Stimulated activated naive CD8-positive, alpha-beta T cell treated with anti-CD3 and anti-CD28 coated beads, Interleukin-15, amount 100 ng/mL, for 72 hours (primary cell): Measurements from ENCODE around the gene TMEM116.
"Not testable (repeated sequence)": the region's sequence is repeated elsewhere in the genome, so short reads cannot be mapped to it uniquely, and the experiment has no call there.

Experiments used
- ATAC-seq: fragments of 150-1000 bp; cut with Tn5 transposase; 2 replicates; pipeline ENCODE4 v1.10.0; 2021; ENCODE audit warnings: mild to moderate bottlenecking, moderate library complexity
- DNase-seq, 2 donors: peaks; one replicate each; pipeline ENCODE4 v3.0.0; 2021 to 2022
- H3K27ac Mint-ChIP-seq, 2 donors: one replicate each; pipeline ENCODE4 v1.8.0; 2022; ENCODE audit warnings: mild to moderate bottlenecking in 2 of 2, mixed read lengths in 2 of 2, moderate library complexity in 2 of 2
- H3K27me3 Mint-ChIP-seq: one replicate; pipeline ENCODE4 v1.8.0; 2022; ENCODE audit warnings: mixed read lengths
- H3K4me1 Mint-ChIP-seq: one replicate; pipeline ENCODE4 v1.8.0; 2022; ENCODE audit warnings: mild to moderate bottlenecking, mixed read lengths
- H3K4me3 Mint-ChIP-seq, 2 donors: one replicate each; pipeline ENCODE4 v1.8.0; 2022; ENCODE audit warnings: mild to moderate bottlenecking in 2 of 2, mixed read lengths in 2 of 2, moderate library complexity in 1 of 2
- H3K9me3 Mint-ChIP-seq, 2 donors: one replicate each; pipeline ENCODE4 v1.8.0; 2022; ENCODE audit warnings: mixed read lengths in 2 of 2

TMEM116 gene

GRCh38 chr12:112017041-112017440 is 4.1 kb upstream of the TMEM116 start:
- peaks cover 48% of the 10 kb centered on the region for H3K4me1 Mint-ChIP-seq
- DNase-seq = no peak
- ATAC-seq = no peak
- no peak overlapping the region for H3K4me3 Mint-ChIP-seq
- peak overlapping the region in 1 of 2 donors; percentile 28 for H3K27ac Mint-ChIP-seq
- no peaks in the 10 kb centered on the region for H3K27me3 Mint-ChIP-seq
- H3K9me3 Mint-ChIP-seq = peaks cover 8% of the 10 kb centered on the region in 2 donors

- no peak for DNase-seq
- H3K27ac Mint-ChIP-seq = peak overlapping the region; percentile 45 to 60
- H3K4me3 Mint-ChIP-seq = peak overlapping the region; percentile 62 to 79
- ATAC-seq = no peak
- H3K4me1 Mint-ChIP-seq = peaks cover 56% of the 10 kb centered on the region
- H3K9me3 Mint-ChIP-seq = peaks cover 8% of the 10 kb centered on the region in 2 donors
- H3K27me3 Mint-ChIP-seq = no peaks in the 10 kb centered on the region
Measured at GRCh38 chr12:112015938-112016337, 3.0 kb upstream of the TMEM116 start.

- Mint-ChIP-seq H3K4me3 (peak overlapping the region; percentile 79 to 94), H3K9me3 (peaks cover 8% of the 10 kb centered on the region in 2 donors), H3K27me3 (no peaks in the 10 kb centered on the region), H3K27ac (peak overlapping the region; percentile 97 to 99), H3K4me1 (peaks cover 66% of the 10 kb centered on the region)
- DNase-seq (peak; percentile 70 to 80), ATAC-seq (peak; percentile 75)
Measured at GRCh38 chr12:112013601-112014402, 837 bp upstream of the TMEM116 start.

GRCh38 chr12:112011685-112012084 is 1.3 kb downstream of the TMEM116 start:
- no peak for ATAC-seq
- no peak for DNase-seq
- H3K9me3 Mint-ChIP-seq = peaks cover 8% of the 10 kb centered on the region in 2 donors
- peak overlapping the region; percentile 79 to 95 for H3K4me3 Mint-ChIP-seq
- peak overlapping the region in 1 of 2 donors; percentile 65 for H3K27ac Mint-ChIP-seq
- no peaks in the 10 kb centered on the region for H3K27me3 Mint-ChIP-seq
- H3K4me1 Mint-ChIP-seq = peaks cover 50% of the 10 kb centered on the region

GRCh38 chr12:112010415-112011344 is 2.3 kb downstream of the TMEM116 start:
- no peak for ATAC-seq
- DNase-seq = no peak
- H3K27me3 Mint-ChIP-seq = no peaks in the 10 kb centered on the region
- H3K27ac Mint-ChIP-seq = no peak overlapping the region
- peaks cover 1 to 2% of the 10 kb centered on the region in 2 donors for H3K9me3 Mint-ChIP-seq
- H3K4me1 Mint-ChIP-seq = peaks cover 49% of the 10 kb centered on the region
- peak overlapping the region; percentile 79 to 95 for H3K4me3 Mint-ChIP-seq

- H3K4me3 Mint-ChIP-seq, DNase-seq, H3K9me3 Mint-ChIP-seq, ATAC-seq, H3K27me3 Mint-ChIP-seq, H3K27ac Mint-ChIP-seq: not testable (repeated sequence)
- H3K4me1 Mint-ChIP-seq = peaks cover 45% of the 10 kb centered on the region
Measured at GRCh38 chr12:112009596-112009995, 3.4 kb downstream of the TMEM116 start.

- Mint-ChIP-seq H3K27me3 (no peaks in the 10 kb centered on the region), H3K4me1 (peaks cover 39% of the 10 kb centered on the region), H3K4me3 (no peak overlapping the region), H3K27ac (no peak overlapping the region), H3K9me3 (no peaks in the 10 kb centered on the region)
- ATAC-seq = no peak
- no peak for DNase-seq
Measured at GRCh38 chr12:112008918-112009317, 4.0 kb downstream of the TMEM116 start.

- ATAC-seq (no peak), DNase-seq (no peak)
- no peaks in the 10 kb centered on the region for H3K27me3 Mint-ChIP-seq
- H3K4me1 Mint-ChIP-seq = peaks cover 40% of the 10 kb centered on the region
- no peak overlapping the region for H3K27ac Mint-ChIP-seq
- no peaks in the 10 kb centered on the region for H3K9me3 Mint-ChIP-seq
- no peak overlapping the region for H3K4me3 Mint-ChIP-seq
Measured at GRCh38 chr12:112007945-112008344, 5.0 kb downstream of the TMEM116 start.

GRCh38 chr12:112005419-112006395 is 7.3 kb downstream of the TMEM116 start:
- Mint-ChIP-seq H3K9me3 (no peaks in the 10 kb centered on the region), H3K4me3 (peak overlapping the region; percentile 1 to 8), H3K27me3 (no peaks in the 10 kb centered on the region), H3K27ac (peak overlapping the region in 1 of 2 donors; percentile 62), H3K4me1 (peaks cover 47% of the 10 kb centered on the region)
- DNase-seq = no peak
- ATAC-seq = no peak

- Mint-ChIP-seq H3K4me3 (no peak overlapping the region), H3K27ac (no peak overlapping the region), H3K9me3 (no peaks in the 10 kb centered on the region), H3K27me3 (no peaks in the 10 kb centered on the region), H3K4me1 (peaks cover 42% of the 10 kb centered on the region)
- no peak for DNase-seq
- ATAC-seq = no peak
Measured at GRCh38 chr12:112004041-112004440, 8.9 kb downstream of the TMEM116 start.

GRCh38 chr12:112001576-112001975 is 11.4 kb downstream of the TMEM116 start:
- Mint-ChIP-seq H3K27ac (peak overlapping the region; percentile 65 to 76), H3K4me1 (peaks cover 61% of the 10 kb centered on the region), H3K27me3 (no peaks in the 10 kb centered on the region), H3K9me3 (no peaks in the 10 kb centered on the region), H3K4me3 (peak overlapping the region; percentile 54 to 57)
- no peak for DNase-seq
- peak; percentile 79 for ATAC-seq

GRCh38 chr12:112000820-112001219 is 12.1 kb downstream of the TMEM116 start:
- Mint-ChIP-seq H3K4me1 (peaks cover 60% of the 10 kb centered on the region), H3K27ac (peak overlapping the region in 1 of 2 donors; percentile 61), H3K27me3 (no peaks in the 10 kb centered on the region), H3K9me3 (no peaks in the 10 kb centered on the region), H3K4me3 (peak overlapping the region; percentile 57 to 71)
- no peak for DNase-seq
- ATAC-seq = no peak

- peaks cover 68% of the 10 kb centered on the region for H3K4me1 Mint-ChIP-seq
- not testable (repeated sequence) for H3K4me3 Mint-ChIP-seq, ATAC-seq, H3K27ac Mint-ChIP-seq, H3K9me3 Mint-ChIP-seq, H3K27me3 Mint-ChIP-seq, DNase-seq
Measured at GRCh38 chr12:111999129-111999528, 13.8 kb downstream of the TMEM116 start.

- H3K4me1 Mint-ChIP-seq = peaks cover 79% of the 10 kb centered on the region
- no peaks in the 10 kb centered on the region for H3K27me3 Mint-ChIP-seq
- no peaks in the 10 kb centered on the region for H3K9me3 Mint-ChIP-seq
- ATAC-seq = no peak
- no peak for DNase-seq
- no peak overlapping the region for H3K27ac Mint-ChIP-seq
- H3K4me3 Mint-ChIP-seq = no peak overlapping the region
Measured at GRCh38 chr12:111998015-111998414, 14.9 kb downstream of the TMEM116 start.

- peak overlapping the region in 1 of 2 donors; percentile 42 for H3K27ac Mint-ChIP-seq
- no peak overlapping the region for H3K4me3 Mint-ChIP-seq
- no peaks in the 10 kb centered on the region for H3K27me3 Mint-ChIP-seq
- H3K9me3 Mint-ChIP-seq = no peaks in the 10 kb centered on the region
- ATAC-seq (no peak), DNase-seq (no peak)
- peaks cover 79% of the 10 kb centered on the region for H3K4me1 Mint-ChIP-seq
Measured at GRCh38 chr12:111997300-111997699, 15.7 kb downstream of the TMEM116 start.
